Skin epidermis (tissue), 12 donors: ENCODE data around the gene PTDSS2.

Experiments
- H3K27ac ChIP-seq, 21 experiments: fragments of 200-600 bp; sonication (generic) in 11 of 21; one replicate each; pipeline ENCODE4 v1.5.0; 2020; ENCODE audit warnings: mild to moderate bottlenecking in 3 of 21, inconsistent platforms in 2 of 21, moderate library complexity in 2 of 21
- H3K4me3 ChIP-seq, 7 experiments: fragments of 200-600 bp; sonication (generic) in 2 of 7; one replicate each; pipeline ENCODE4 v1.5.0; 2020; ENCODE audit warnings: inconsistent platforms in 2 of 7, mild to moderate bottlenecking in 2 of 7, moderate library complexity in 1 of 7

The PTDSS2 gene

DNA sequence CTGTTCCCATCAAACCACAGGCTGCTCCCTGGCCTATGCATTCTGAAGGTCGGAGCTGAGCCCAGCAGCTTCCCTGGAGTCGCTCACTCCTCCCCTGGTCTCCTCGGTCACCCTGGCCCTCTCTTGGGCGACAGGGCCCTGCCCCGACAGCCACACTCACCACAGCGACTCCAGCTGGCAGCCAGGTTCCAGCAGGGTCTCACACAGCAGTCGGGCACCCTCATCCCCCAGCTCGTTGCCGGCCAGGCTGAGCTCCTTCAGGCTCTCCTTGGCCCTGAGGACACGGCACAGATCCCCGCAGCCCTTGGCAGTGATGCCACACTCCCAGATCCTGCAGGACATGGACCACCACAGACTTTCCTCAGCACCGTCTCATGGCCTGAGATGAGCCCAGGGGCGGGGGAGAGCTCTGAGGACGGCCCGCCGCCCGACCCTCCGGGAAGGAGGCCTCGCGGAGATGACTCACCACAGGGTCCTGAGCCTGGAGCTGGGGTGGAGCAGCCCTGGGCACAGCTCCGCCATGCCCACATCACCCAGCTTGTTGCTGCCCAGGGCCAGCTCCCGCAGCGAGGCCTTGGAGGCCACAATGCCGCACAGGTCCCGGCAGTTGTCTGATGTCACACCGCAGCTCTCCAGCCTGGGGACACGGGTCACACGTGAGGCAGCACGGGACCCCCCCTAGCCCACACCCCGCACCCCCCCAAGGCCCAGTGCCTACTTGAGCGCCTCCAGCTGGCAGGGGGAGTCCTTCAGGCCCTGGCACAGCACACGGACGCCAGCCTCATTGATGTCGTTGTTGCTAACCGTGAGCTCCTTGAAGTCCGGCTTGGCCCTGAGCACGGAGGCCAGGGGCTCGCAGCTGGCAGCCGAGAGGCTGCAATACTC is 48.5 kb downstream of the PTDSS2 start:
- H3K4me3 ChIP-seq = no peak overlapping the region
- H3K27ac ChIP-seq = peak overlapping the region in 1 of 21 experiments; percentile 27

DNA sequence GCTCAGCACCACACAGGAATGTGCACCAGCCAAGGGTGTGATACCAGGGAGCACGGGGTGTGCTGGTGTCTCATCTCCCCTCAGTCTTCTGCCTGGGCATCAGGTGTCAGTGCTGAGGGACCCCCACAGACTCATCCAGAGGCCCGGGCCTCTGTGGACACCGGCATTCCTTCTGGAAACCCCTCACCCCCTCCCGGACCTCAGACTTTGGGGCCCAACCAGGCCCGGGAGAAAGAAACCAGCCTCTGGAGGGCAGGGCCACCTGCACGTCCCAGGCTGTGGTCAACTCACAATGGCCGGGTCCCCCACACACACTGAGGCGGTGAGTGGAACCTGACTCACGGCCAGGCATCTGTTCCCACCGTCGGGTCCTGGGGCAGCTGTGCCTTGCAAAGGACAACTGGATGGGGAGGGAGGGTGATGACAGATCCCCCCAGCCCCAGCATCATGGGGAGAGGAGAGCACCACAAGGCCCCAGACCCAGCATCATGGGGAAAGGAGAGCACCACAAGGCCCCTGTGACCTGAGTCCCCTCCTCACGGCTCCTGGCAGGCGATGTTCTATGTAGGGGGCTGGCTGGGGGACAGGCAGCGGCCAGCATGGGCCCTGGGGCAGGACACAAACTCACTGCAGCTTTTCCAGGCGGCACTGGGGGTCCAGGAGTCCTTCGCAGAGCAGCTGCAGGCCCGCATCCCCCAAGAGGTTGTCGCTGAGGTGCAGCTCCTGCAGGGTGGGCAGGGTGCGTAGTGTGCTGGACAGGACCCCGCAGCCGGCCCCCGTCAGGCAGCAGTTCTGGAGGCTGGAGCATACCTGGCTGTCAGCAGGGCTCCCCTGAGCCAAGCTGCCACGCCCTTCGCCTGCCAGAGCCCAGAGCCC is 49.4 kb downstream of the PTDSS2 start:
- Histone ChIP-seq H3K4me3 (no peak overlapping the region), H3K27ac (peak overlapping the region in 1 of 21 experiments; percentile 27)

DNA sequence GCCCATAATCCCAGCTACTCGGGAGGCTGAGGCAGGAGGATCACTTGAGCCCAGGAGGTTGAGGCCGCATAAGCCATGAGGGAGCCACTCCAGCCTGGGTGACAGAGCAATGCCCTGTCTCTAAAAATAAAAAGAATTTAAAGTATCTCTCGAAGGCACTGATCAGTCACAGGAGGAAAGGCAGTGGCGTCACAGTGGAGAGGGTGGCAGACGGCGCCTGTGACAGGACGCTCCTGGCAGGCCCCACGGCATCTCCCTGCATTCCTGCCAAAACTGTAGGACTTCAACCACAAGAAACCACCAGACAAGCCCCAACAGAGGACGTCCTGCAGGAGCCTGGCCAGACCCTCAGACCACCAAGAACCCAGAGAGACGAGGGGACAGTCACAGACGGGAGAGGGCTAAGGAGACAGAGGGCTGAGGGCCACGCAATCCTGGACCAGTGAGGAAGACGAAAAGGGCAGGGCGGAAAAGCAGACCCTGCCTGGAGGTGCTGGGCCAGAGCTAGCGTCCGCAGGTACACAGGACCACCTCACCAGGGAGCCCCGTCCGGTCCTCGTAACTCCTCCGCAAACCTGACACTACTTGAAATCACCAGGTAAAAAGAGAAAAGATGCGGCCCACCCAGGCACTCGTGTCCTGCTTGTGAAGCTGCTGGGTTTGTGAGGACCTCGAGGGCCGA is 51.1 kb downstream of the PTDSS2 start:
- Histone ChIP-seq H3K27ac (no peak overlapping the region), H3K4me3 (no peak overlapping the region)

DNA sequence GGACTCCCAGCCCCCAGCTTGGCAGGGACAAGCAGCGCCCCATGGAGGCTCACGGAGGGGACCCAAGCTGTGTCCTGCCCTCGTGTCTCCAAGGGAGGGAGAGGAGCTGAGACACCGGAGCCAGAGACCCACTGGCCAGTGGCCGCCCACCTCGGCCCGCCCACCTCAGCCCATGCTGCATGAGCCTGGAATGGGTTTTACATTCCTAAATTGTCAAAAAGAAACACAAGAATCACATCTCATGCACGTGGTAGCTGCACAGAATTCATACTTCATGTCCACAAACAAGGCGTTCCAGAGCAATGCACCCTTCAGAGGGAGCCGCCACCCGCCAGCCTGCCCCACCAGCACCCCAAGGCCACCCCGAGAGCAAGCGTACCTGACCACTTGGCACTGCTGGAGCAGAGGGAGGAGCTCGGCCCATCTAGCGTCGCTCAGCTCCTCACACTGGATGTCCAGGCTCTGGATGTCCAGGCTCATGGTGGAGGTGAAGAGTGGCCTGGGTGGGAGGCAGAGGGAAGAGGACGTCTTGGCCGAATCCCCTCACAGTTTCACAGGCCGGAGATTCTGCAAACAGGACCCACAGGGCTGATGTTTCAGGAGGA is 51.7 kb downstream of the PTDSS2 start:
- no peak overlapping the region for H3K4me3 ChIP-seq
- peak overlapping the region in 8 of 21 experiments; percentile 78 to 100 (median 100) for H3K27ac ChIP-seq

DNA sequence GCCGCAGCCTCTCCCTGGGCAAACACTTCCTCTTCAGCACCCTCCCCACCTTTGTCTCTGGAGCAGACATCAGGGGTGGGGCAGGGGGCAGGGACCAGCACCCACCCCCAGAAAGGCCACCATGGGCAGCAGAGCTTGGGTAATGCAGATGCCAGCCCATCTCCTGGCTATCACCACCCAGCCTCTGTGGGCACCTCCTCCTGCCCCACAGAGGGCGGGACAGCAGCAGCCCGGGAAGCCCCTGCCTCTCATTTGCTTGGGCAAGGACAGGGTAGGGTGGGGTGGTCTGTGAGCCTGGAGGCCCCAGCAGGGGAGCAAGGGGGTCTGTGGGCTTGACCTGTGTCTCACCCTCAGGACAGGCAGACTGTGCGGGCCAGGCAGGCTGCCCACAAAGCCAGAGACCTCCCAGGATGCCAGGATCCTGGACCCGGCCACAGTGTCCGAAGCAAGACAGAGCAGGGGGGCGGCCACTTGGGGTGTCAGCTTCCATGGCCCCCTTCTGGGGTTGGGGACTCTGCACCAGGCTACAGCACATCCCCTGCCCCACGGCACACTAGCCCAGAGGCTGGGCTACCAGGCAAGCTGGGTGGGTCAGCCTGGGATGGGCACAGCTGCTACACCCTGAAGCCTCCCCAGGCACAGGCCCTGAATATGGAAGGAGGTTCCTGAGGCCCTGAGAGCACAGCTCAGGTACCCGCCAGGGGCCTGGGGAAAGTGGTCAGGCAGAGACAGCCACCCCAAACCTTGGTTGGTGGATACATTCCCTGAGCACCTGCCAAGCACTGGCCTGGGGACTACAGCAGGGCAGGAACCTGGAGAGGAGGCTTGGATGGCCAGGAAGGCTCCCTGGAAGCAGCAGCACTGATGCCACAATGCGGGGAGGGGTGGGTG is 52.5 kb downstream of the PTDSS2 start:
- peak overlapping the region in 3 of 7 experiments; percentile 45 to 83 (median 71) for H3K4me3 ChIP-seq
- peak overlapping the region in 18 of 21 experiments; percentile 63 to 100 (median 98) for H3K27ac ChIP-seq

DNA sequence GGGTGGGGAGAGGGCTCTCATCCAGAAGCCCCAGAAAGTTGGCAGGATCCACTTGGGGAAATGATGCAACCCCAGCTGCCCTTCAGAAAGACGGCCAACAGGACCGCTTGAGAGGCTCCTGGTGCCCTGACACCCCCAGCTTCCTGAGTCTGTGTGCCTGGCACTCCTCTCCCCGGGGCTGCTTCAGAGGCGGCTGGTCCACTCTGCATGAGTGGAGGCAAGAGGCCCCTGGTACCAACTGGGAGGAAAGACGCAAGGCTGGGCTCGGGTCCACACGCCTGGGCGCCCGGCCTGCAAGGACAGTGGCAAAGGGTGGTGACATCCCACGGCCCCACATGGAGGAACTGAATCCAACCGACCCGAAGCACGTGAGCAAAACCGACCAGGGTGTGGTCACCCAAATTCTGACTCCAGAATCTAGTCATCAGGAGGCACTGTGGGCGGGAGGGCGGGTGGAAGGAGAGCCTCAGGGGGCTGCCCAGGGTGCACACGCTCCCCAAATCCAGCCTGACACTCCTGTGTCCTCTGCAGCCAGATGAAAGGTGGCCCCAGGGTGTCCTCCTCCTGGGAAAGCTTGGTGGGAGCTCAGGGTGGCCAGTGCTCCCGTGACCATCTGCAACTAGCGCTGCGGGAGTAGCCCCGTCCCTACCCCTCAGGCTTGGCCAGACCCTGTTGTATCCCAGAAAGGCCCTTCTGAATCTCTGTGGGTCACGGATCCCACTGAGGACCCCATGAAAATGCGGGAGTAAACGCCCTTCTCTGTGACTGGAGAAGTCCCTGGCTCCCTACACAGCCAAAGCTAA is 53.3 kb downstream of the PTDSS2 start:
- H3K27ac ChIP-seq = peak overlapping the region in 20 of 21 experiments; percentile 60 to 100 (median 96)
- peak overlapping the region; percentile 36 to 83 (median 45) for H3K4me3 ChIP-seq

DNA sequence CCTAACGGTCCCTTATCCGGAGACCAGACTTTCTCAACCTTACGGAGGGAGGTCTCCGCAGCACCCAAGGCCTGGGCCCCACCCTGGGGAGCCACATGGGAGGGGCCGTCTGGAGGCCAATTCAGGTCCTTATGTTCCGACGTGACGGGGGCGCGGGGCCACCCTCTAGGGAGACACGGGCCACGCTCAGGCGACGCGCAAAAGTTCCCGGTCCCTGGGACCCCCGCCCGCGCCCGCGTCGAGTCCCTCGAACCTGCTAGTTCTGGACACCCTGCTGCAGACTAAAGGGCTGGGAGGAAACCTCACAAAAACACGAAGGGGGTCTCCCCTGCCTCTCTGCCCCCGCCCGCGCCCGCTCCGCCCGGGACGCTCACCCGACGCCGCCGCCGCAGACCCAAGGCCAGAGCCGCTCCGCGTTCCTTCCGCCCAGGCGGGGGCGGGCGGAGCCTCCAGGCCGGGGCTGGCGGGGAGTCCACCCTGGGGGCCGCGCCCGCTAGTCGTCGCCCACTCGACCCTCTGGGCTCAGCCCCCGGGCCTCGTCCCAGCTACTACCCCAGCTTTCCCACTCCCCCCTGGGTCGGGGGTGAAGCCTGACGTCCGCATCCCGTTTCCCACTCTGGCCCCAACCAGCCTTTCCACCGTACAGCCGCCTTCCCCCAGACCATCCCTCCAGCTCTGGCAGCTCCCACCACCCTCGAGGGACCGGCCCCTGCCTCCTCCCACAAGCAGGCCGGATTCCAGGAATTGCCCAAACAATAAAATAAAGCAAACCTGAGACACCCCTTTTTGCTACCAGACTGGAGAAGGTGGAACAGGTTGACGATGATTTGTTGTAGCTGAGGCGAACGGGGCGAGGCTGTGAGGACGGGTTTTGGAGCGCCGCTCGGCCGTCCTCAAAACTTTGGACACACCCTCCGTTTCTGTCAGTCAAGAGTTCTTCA is 54.2 kb downstream of the PTDSS2 start:
- peak overlapping the region; percentile 56 to 100 (median 95) for H3K27ac ChIP-seq
- H3K4me3 ChIP-seq = peak overlapping the region; percentile 36 to 83 (median 45)

DNA sequence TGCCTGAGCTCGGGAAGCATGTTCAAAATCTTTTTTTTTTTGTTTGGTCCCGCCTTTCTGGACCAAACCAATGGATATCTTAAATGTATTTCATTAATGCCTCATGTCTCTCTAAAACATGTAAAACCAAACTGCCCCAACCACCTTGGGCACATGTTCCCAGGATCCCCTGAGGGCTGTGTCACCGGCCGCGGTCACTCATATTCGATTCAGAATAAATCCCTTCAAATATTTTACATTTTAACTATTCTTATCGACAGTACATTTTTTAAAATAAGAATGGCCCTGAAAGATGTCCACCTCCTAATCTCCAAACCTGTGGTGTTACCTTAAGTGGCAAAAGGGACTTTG is 54.9 kb downstream of the PTDSS2 start:
- peak overlapping the region; percentile 36 to 83 (median 45) for H3K4me3 ChIP-seq
- peak overlapping the region in 18 of 21 experiments; percentile 41 to 100 (median 98) for H3K27ac ChIP-seq

DNA sequence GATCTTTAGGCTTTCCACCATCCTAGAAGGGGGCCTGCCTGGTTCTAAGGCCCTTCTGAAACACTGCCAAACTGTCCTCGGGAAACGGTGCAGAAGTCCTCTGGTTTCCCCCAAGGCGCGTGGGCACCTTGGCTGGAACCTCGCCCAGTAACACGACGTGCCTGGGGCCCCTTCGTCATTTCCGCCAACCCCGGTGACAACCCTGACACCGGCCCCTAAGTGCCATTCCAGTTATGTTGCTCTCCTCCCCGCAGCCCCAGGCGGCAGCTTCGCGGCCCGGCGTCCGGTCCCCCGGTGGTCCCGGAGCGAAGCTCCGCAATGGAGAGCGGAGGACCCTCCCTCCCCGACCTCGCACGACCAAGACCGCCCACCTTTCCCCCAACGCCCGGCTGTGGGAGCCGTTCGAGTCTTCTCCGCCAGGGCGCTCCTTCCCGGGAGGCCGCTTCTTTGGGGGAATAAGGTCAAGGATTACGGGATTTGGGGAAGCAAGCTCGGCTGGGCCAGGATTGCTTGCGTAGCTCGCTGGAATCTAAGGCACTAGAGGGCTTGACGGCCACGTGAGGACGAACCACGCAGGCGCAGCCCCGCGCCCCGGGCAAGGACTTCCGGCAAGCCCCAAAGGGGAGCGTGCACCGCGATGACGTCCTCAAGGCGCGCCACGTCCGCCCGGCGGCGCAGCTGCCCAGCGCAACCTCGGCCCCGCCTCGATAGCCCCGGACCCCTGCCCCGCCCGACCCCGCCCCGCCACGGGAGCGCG is 56.3 kb downstream of the PTDSS2 start:
- peak overlapping the region; percentile 68 to 89 (median 77) for H3K4me3 ChIP-seq
- H3K27ac ChIP-seq = peak overlapping the region; percentile 90 to 100 (median 100)

DNA sequence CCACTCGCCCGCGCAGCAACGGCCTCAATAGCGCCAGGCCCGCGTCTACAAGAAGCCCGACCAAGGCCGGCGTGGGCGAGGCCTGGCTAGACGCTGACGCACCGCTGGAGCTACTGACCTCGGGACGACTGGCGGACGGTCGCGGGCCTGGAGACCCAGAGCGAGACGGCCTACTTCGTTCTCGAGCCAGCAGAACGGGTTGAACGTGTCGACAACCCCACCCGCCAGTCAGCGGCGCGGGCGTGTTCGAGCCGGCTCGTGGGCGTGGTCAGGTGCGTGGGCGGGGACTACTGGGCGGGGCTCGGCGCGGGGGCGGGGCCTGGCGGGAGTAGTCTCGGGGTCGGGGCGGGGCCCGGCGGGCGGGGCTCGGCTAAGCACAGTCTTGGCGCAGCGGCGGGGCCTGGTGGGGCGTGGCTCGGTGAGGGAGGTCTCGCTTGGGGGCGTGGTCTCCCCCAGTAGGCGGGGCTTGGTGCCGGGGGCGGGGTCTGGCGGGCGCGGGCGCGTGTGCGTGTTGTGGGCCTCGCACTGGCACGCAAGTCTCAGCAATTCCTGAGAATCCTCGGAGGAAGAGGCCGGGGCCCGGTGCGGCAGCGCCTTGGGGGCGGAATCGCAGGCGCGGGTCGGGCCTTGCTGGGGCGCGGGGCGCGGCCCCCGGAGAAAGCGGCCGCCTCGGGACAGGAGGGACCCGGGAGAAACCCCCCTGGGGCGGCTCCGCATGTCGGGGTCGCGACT is 57.1 kb downstream of the PTDSS2 start, which contains the start of gene RNH1:
TSS of gene RNH1 (minus strand) at position 248 of the 732 bp plus-strand sequence. CDS start 5,080 bp downstream, outside the sequence.
- Histone ChIP-seq H3K4me3 (peak within 1 kb of the TSS; percentile 68 to 89 (median 77)), H3K27ac (peak within 1 kb of the TSS; percentile 90 to 100 (median 100))

DNA sequence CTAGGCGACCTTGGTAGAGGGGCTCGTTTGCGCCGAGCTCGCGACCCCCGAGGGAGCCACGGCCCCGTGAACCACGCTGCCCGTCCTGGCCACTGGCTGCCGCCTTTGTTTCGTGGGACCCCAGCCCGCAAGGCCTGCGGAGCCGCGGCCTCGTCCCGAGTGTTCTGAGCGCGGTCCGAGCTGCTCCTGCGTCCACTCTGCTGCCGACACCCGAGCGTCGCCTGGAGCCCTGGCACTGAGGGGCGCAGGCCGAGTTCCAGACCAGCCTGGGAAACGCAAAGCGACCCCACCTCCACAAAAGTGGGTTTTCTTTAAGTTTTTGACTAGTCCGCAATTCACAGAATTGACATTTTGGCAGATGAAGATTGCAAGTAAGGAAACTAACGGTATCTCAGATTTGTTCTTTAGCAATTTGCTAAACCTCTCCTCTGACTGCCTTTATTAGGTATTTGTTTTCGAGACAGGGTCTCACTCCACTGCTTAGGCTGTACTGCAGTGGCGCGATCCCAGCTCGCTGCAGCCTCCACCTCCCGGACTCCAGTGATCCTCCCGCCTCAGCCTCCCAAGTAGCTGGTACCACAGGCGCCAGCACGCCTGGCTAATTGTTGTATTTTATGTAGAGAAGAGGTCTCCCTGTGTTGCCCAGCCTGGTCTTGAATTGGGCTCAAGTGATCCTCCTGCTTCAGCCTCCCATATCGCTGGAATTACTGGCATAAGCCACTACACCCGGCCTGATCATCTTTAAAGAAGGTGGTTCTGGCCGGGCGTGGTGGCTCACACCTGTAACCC is 57.8 kb downstream of the PTDSS2 start:
- Histone ChIP-seq H3K27ac (peak overlapping the region in 20 of 21 experiments; percentile 54 to 100 (median 98)), H3K4me3 (peak overlapping the region; percentile 68 to 89 (median 77))

DNA sequence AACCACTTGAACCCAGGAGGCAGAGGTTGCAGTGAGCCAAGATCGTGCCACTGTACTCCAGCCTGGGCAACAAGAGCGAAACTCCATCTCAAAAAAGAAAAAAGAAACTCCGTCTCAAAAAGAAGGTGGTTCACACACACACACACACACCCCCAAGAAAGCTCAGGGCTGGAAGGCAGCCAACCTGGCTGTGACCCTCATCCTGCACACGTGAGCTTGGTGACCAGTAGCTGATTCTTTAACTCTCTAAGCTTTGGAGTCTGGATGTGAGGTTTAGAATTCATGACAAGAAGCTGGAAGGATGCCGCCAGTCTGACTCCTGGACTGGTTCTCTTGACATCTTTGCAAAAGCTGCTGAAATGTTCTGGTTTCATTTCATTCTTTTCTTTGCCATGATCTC is 58.9 kb downstream of the PTDSS2 start:
- no peak overlapping the region for H3K27ac ChIP-seq
- H3K4me3 ChIP-seq = no peak overlapping the region

DNA sequence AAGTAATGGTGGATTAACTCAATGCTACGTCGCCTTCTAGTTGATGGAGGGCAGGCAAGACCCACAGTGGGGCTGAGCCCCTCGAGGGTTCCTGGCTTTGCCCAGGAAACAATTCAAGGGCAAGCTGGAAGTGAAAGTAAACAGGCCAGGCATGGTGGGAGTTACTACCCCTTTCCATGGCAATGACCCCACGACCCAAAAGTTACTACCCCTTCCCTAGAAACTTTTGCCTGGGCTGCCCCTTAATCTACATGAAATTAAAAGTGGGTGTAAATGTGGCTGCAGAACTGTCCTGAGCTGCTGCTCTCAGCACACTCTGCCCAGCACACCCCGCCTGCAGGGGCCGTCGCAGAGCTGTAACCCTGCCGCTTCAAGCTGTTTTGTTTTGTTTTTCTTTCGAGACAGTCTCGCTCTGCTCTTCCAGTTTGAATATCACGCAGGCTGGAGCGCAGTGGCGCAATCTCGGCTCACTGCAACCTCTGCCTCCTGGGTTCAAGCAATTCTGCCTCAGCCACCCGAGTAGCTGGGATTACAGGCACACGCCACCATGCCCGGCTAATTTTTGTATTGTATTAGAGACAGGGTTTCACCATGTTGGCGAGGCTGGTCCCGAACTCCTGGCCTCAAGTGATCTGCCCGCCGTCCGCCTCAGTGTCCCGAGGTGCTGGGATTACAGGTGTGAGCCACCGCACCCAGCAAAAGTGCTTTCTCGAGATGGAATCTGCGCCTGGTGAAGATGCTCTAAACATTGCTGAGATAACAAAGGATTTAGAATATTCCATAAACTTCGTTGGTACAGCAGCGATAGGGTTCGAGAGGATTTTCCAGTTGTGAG is 62.9 kb downstream of the PTDSS2 start:
- Histone ChIP-seq H3K4me3 (no peak overlapping the region), H3K27ac (peak overlapping the region in 4 of 21 experiments; percentile 18 to 89 (median 60))
